A673 (cell line): ENCODE measurements around the gene WDSUB1.

Experiments used
- EZH2 ChIP-seq: fragments of 200-600 bp; sonication (generic); IDR thresholded peaks from 2 replicates; pipeline ENCODE4 v1.6.1; 2017; ENCODE audit warnings: borderline replicate concordance, low read depth, mild to moderate bottlenecking, mixed read lengths, antibody characterized with exemption, low read length; ENCODE audit not compliant: poor library complexity, severe bottlenecking
- TF ChIP-seq, protein P1 (sequence below): fragments of 300-800, 200-600 bp; sonication (generic); conservative IDR thresholded peaks from 2 replicates; pipeline ENCODE4 v1.5.1; 2017; ENCODE audit warnings: low read depth, mild to moderate bottlenecking, antibody characterized with exemption, low read length, moderate library complexity, mixed read lengths

DNA sequence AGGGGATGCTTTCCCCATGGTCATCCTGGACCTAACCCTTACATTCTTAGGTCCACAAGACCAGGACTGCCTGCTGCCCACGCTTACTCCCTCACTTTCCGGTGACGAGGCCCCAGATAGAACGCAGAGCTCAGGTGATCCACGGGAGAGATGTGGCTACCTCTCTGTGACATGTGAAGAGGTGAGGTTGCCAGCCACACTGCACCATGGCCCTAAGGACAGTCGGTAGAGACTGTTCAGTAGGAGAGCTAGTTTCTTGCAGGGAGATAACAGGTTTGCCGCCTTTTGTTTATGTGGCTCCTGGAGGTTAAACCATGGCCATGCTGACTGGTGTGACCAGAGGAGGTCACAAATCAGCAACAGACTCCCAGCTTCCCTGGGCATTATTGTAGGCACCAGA is 71.4 kb downstream of the WDSUB1 start:
- TF ChIP-seq, protein P1, sequence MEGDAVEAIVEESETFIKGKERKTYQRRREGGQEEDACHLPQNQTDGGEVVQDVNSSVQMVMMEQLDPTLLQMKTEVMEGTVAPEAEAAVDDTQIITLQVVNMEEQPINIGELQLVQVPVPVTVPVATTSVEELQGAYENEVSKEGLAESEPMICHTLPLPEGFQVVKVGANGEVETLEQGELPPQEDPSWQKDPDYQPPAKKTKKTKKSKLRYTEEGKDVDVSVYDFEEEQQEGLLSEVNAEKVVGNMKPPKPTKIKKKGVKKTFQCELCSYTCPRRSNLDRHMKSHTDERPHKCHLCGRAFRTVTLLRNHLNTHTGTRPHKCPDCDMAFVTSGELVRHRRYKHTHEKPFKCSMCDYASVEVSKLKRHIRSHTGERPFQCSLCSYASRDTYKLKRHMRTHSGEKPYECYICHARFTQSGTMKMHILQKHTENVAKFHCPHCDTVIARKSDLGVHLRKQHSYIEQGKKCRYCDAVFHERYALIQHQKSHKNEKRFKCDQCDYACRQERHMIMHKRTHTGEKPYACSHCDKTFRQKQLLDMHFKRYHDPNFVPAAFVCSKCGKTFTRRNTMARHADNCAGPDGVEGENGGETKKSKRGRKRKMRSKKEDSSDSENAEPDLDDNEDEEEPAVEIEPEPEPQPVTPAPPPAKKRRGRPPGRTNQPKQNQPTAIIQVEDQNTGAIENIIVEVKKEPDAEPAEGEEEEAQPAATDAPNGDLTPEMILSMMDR, result no peak
- no peak for TF ChIP-seq EZH2
